Activated T-helper 1 cell treated with anti-CD3 and anti-CD28 coated beads, Interleukin-2, amount 50 U/mL, for 16 hours (primary cell): Measurements from ENCODE around the gene MPST.
"Not testable (repeated sequence)": the region's sequence is repeated elsewhere in the genome, so short reads cannot be mapped to it uniquely, and the experiment has no call there.

Experiments used
- DNase-seq, 2 donors: peaks; one replicate each; pipeline ENCODE4 v3.0.0-alpha.2; 2020; ENCODE audit warnings: low read depth in 1 of 2, low spot score in 1 of 2

Gene MPST

DNA sequence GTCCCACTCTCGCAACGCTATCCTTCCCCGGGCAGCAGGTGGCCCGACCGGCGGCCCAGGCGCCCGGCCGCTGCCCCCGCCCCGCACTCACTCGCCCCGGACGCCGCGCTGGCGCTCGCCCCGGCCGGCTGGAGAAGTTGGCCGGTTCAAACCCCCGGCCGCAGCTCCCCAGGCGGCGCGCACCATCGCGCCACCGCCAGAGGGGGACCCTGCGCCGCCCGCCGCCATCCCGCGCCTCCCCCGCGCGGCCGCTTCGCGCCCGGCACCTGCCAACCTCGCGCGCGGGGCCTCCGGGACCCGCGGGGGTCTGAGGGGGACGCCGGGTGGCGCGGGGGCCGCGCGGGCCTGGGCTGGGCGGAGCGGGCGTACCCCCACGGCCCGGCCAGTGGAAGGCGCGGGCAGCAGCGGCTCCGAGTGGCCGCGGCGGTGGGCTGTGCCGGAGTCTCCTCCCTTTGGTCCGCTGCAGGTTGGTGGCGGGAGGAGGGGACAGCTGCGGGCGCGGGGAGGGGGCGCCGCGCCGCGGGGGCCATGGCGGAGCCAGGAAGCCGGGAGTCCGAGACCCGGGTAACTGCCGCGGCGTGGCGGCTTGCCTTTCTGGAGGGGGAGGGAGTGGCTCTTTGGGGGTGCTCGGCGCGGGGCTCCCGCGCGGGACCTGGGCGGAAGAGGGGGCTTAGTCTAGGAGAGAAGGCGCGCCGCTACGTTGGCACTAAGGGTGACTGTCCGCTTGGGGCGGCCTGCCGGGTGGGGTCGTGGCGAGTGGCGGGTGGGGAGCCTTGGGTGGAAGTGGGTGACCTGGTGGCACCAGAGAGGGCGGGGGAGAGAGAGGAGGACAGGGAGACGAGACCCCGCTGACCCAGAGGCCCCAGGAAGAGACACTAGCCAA lies at the start of gene MPST, which contains the start of gene TST:
Gene MPST (plus strand): TSS at position 434 of the 883 bp plus-strand sequence. CDS start 95 bp downstream, at position 529.
Gene TST (minus strand): TSS at position 139 of the 883 bp plus-strand sequence. CDS start 715 bp downstream, outside the sequence.
- DNase-seq: peak in 1 of 2 donors; percentile 12

GRCh38 chr22:36971341-36972125 lies 48.0 kb upstream of the MPST start:
- DNase-seq: no peak

DNA sequence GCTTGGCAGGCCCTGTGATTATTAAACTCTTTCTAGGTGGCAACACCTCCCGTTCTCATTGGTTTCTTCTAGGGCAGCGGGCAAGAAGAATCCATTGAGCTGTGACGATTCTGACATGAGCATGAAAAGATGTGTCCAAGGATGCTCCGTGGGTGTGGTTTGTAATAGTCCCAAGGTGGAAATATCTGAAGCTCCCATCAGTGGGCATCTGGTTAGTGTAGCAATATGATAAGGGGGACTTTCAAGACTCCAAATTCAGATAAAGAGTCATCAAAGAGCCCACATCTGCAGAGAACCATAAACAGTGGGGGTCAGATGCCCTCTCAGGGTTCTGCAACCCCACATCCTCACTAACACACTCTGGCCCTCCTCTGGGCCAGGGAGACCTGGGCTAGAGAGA lies 42.9 kb upstream of the MPST start:
- no peak for DNase-seq

DNA sequence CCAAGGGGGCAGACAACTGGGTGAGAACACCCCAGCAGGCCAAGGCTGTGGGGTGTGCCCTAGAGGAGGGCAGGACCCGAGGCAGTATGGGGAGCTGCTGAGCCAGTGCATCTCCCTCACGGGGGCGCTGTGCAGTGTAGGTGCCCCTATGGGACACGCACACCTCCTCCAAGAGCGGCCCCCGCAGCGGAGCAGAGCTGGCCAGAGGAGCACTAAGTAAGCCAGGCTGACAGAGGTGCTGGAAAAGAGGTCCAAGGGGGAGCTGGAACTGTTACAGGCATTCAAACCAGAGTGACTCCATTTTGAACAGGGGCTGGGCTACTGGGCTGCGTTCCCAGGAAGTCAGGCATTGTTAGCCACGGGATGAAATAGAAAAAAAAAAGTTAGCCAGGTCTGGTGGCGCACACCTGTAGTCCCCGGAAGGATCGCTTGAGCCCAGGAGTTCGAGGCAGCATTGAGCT lies 42.1 kb upstream of the MPST start:
- DNase-seq: peak; percentile 63 to 68

DNA sequence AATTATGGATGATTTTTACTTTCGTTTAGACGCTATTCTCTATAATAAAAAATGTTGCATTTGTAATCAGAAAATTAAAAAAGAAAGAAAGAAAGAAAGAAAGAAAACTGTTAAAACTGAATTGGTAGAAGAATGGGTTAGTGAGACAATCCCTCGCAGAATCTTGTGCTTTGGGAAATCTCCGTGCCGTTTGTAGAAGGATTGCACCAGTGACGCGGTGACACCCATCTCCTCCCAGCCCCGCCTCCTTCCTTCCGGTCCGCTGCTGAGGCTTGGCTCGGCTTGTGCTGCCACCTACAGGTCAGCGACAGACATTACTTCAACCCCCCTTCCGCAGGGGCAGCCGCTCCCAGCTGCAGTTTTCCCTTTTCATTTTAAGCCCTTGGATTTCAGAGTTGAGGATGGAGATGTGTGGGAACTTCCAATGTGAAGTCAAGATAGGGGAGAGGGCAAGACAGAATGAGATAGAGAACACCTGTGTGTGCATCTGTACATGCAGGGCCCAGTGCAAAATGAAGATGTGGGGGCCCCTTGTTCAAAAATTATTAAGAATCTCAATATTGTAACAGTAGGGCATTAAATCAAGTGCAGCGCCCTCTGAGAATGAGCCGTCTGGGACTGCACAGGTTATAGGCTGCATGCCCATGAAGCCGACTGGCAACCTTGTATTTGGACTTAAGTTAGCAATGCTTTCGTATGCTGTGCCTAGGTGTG lies 41.4 kb upstream of the MPST start:
- peak; percentile 86 to 87 for DNase-seq

DNA sequence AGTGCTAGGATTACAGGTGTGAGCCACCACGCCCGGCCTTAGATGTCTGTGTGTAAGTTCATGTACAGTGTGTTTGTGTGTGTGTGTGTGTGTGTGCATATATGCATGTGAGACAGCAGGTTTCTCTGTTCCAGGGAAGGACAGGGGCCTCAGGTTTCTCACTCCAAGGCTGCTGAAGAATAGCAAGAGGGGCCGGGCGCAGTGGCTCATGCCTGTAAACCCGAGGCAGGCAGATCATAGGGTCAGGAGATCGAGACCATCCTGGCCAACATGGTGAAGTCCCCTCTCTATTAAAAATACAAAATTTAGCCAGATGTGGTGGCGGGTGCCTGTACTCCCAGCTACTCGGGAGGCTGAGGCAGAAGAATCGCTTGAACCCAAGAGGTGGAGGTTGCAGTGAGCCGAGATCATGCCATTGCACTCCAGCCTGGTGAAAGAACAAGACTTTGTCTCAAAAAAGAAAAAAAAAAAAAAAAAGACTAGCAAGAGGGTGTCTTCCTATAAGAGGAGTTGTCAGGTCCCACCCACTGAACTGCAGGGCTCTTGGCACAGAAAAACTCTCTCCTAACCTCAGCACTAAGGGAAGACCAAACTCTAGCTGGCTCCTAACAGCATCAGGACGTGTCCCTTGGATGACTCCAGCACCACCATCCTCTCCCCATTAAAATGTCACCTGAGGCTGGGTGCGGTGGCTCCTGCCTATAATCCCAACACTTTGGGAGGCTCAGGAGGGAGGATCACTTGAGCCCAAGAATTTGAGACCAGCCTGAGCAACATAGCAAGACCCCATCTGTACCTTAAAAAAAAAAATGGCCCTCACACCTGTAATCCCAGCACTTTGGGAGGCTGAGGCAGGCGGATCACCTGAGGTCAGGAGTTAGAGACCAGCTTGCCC lies 40.3 kb upstream of the MPST start:
- no peak for DNase-seq

DNA sequence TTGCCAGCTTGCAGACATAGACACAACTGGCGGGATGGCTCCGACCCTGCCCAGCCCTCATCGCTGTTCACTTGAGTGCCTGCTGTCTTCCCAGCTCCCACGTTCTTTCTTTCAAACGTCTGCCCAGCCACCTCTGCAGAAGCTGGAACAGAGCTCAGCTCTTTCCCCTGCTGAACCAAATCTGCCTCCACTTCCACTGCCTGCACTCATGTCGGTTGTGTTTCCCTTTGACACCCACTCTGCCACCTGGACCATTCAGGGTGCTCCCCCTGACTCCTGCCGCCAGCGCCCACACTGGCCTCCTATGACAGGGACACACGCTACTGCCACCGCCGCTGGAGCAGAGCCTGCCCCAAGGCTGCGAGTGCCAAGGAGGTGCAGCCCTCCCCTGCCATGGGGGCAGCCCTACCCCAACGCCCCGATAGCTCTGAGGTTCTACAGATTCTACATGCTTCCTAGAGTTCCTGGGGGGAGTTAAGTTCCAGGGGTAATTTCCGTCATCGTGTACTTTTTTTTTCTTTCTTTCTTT lies 38.2 kb upstream of the MPST start:
- no peak for DNase-seq

DNA sequence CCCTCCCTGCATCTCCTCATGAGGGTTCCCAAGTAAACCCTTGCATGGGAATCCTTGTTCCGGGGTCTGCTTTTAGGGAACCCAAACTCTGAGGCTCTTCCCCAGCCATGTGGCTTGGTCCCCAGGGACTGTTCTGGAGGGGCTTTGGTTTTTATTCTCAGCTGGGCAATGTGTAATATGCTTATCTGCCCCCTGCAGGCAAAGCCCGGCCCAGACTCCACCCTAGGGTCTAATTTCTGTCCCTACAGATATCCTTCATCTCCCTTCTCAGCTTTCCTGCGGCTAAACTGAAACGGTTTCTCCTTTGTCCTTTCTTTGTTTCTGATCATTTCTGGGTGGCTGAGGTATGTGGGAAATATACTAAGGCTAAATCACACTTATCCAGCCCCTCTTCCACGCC lies 37.4 kb upstream of the MPST start:
- no peak for DNase-seq

- DNase-seq: no peak
These were observed 34.2 kb upstream of the MPST start for GRCh38 chr22:36985211-36985889.

DNA sequence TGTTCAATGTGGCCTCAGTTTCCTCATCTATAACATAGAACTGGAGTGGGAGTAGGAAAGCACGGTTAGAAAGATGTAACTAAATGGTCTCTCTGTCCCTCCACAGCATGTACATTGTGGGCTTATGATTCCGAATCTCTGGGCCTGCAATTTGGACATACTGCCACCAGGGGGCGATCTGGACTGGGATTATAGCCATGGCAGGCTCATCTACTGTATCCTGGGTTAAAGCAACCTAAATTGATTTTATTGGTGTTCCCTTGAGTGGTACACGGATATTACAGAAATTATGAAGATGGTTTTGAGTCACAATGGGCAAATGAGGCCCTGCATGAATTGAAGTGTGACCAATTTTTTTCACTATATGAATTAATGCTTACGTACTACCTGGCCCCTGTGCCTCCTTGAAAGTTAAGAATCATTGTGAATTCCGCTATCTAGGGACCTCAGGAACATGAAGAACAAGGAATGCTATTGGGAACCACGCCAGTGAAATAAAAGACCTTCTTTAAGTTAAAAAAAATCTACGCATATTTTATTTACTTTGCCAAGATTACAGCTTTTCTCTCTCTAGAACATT lies 33.2 kb upstream of the MPST start:
- no peak for DNase-seq

DNA sequence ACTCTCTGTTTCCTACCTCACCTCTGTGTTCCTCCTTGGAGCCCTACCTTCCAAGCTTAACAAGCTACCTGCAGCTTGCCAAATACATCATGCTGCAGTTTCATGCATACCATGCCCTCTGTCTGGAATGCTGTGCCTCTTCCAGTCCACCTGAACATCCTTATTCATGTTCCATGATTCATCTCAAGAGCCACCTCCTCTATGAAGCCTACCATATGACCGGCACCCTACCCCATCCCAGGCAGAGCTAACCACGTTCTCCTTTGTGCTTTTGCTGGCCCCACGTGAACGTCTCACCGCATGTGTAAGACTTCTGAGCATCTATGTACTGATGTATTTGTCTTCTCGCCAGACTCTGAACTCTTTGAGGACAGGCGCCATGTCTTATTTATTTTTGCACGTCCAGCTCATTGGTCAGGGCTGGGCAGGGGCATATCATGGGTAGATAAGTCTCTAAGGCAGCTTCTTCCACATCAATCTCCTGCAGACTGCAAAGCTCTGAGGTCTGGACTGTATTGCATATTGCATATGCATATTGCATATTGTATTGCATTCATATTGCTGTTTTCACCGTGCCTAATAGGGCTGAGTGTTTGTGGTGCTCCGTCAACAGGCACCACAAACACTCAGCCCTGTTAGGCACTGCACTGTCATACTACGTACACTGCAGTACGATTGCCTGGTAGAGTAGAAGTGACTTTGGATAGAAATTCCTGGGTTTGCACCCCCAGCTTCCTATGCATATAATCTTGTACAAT lies 31.3 kb upstream of the MPST start:
- DNase-seq: no peak

GRCh38 chr22:36989012-36989411 lies 30.5 kb upstream of the MPST start:
- not testable (repeated sequence) for DNase-seq

DNA sequence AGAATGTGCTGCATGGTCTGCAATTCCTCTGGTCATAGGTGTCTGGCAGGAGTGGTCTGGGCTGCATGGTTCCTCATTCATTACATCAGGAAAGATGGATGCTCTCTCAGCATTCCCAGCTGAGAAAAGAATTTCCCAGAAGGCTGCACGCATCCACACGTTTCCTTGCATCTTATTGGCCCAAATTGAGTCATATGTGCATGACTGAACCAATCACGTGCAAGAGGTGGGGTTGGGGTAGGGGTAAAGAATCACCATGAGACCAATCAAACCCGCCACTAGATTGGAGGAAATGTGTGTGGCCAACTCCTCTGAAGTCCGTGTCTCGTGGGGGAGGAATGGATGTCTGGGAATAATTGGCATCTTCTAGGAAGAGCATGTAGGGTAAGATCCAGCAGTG lies 29.1 kb upstream of the MPST start:
- no peak for DNase-seq

GRCh38 chr22:36991206-36991605 lies 28.3 kb upstream of the MPST start:
- DNase-seq: no peak

DNA sequence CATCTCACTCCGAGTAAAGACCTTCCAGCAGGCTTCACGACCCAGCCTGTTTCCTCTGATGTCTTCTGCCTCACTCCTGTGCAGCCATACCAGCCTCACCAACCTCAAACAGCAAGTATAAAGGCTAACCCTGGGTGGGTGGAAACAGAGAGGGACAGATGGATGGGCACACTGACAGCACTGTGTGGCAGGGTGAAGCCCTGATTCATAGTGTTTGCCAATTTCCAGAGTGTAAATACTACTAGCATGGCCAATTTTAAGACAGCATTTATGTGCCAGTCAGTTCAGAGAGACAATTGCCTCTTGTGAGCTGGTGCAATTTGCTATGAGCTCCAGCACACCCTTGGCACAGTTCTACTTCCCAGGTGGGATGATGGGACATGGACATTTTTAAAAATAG lies 21.8 kb upstream of the MPST start:
- DNase-seq: no peak

DNA sequence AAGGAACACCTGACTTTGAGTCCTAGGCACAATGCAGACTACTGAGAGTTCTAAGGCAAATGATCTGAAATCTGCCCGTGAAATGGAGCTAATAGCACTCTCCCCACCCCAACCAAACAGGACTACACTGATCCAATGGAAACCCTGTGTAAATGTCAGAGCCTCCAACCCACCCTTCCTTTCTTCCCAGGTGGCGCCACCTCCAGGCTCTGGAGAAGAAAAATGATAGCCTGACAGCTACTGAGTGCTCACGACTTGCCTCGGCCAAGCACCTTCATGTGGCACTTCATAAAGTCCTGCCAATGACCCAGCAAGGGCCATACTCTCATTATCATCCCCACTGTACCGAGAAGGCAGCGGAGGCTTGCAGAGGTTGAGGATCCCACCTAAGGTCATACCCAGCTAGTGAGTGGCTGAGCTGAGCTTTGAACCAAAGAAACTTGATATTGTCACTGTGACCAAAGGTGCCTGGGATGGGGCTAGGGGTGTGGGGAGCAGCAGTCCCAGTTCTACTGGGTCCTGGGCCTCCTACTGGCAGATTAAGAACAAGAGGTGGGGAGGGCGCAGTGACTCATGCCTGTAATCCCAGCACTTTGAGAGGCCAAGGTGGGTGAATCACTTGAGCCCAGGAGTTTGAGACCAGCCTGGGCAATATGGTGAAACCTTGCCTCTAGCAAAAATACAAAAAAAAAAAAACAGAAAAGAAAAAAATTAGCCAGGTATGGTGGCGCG lies 20.8 kb upstream of the MPST start:
- no peak for DNase-seq

DNA sequence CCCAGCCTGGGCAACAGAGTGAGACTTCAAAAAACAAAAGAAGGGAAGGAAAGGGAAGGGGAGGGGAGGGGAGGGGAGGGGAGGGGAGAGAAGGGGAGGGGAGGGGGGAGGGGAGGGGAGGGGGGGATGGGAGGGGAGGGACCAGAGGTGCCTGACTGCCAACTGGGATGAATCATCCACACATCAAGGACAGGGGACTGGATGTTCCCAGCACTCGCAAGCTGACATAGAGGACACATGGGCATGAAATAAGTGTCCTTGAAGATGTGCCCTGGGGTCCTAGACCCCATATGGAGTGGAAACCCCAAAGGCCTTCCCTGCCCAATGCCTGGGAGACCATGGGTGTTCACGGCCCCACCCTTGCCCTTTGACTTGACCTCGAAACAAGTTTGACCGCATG lies 20.1 kb upstream of the MPST start:
- no peak for DNase-seq
